GM12801 (cell line): ENCODE measurements around the gene MRPL11.

Experiments used
- CTCF ChIP-seq: IDR thresholded peaks from one replicate; pipeline ENCODE4 v1.5.1; 2011; ENCODE audit warnings: control low read depth; ENCODE audit not compliant: insufficient read length; ENCODE audit errors: extremely low read depth

The MRPL11 gene

GRCh38 chr11:66476841-66477251, 38.2 kb upstream of the MRPL11 start:
- TF ChIP-seq CTCF = no peak

- TF ChIP-seq CTCF = no peak
Observed at GRCh38 chr11:66476173-66476840, 37.7 kb upstream of the MRPL11 start.

GRCh38 chr11:66475349-66476172, 36.9 kb upstream of the MRPL11 start:
- no peak for TF ChIP-seq CTCF

- TF ChIP-seq CTCF = no peak
Observed at GRCh38 chr11:66473608-66474515, 35.2 kb upstream of the MRPL11 start.

GRCh38 chr11:66473167-66473566, 34.5 kb upstream of the MRPL11 start:
- no peak for TF ChIP-seq CTCF

- no peak for TF ChIP-seq CTCF
Observed at GRCh38 chr11:66472054-66472453, 33.4 kb upstream of the MRPL11 start.

- no peak for TF ChIP-seq CTCF
Observed at GRCh38 chr11:66471142-66471541, 32.5 kb upstream of the MRPL11 start.
